GM19193 (cell line): ENCODE measurements around the gene CHRNA3.
A peak's percentile ranks its signal among the peaks of the same experiment; 100 is the strongest.

Source experiments
- POLR2A ChIP-seq: IDR thresholded peaks from 4 replicates; pipeline ENCODE4 v1.6.1; 2011; ENCODE audit not compliant: insufficient read depth, insufficient read length; ENCODE audit errors: extremely low read depth

CHRNA3 gene

DNA sequence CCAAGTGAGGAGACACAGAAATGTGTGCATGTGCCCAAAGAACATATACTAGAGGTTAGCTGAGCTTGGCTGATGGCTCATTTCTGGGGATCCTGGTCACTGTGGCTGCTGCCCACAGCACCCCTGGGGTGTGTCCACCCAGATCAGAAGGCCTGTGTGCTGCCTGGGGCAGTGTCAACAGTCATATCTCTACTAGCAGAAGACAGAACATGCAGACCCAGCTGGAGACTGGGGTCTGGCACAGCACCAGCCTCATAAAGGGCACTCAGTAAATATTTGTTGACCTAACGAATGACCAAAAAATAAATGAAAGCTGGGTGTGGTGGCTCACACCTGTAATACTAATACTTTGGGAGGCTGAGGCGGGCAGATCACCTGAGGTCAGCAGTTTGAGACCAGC is 16.4 kb downstream of the CHRNA3 start:
- TF ChIP-seq POLR2A: no peak

DNA sequence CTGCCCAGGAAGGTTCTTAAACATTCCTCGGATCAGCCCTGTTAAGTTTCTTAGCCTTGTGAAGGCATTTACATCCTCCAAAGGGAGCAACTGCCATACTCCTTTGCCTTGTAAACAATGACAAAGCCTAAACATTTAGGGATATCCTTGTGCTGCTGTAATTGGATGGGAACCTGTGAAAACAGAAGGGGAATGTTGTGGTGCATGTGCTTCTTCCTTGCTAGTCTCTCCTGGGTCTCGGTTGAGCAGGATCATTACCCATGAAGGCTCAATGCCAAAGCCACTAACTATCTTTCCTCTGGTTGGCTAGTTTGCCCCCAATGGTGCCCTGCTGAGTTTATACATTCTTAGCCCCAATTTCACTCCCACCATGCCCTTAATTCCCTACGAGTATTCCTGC is 17.3 kb downstream of the CHRNA3 start:
- no peak for TF ChIP-seq POLR2A

- TF ChIP-seq POLR2A: no peak
Measured at GRCh38 chr15:78599189-78599588, 21.6 kb downstream of the CHRNA3 start.

GRCh38 chr15:78598348-78598747 is 22.4 kb downstream of the CHRNA3 start:
- TF ChIP-seq POLR2A: no peak

- TF ChIP-seq POLR2A: no peak
Measured at GRCh38 chr15:78597583-78597982, 23.2 kb downstream of the CHRNA3 start.

DNA sequence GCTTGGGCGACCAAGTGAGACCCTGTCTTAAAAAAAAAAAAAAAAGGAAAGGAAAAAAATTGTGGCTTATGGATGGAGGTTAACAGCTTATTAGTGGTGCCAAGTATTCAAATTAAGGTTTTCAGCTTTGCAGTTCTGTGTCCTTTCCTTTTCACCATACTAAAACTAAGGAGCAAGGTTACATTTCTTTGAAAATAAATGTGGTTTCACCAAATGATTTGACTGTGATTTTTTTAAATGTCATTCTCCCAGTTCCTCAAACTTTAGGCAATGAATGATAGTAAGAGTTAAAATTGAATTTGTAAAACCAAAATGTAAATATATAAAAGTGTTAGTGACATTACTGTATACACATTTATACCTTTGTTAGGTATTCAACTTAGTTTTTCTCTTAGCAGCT is 45.9 kb downstream of the CHRNA3 start:
- TF ChIP-seq POLR2A: no peak

GRCh38 chr15:78573416-78573815 is 47.4 kb downstream of the CHRNA3 start:
- no peak for TF ChIP-seq POLR2A

GRCh38 chr15:78571382-78571781 is 49.4 kb downstream of the CHRNA3 start:
- TF ChIP-seq POLR2A: no peak

- TF ChIP-seq POLR2A: no peak
Measured at GRCh38 chr15:78570710-78571109, 50.1 kb downstream of the CHRNA3 start.

GRCh38 chr15:78567531-78567930 is 53.3 kb downstream of the CHRNA3 start:
- TF ChIP-seq POLR2A: no peak

GRCh38 chr15:78565951-78566774 is 54.6 kb downstream of the CHRNA3 start:
- no peak for TF ChIP-seq POLR2A

GRCh38 chr15:78565097-78565950 is 55.5 kb downstream of the CHRNA3 start, which contains the start of gene CHRNA5:
TSS of gene CHRNA5 (plus strand) at chr15:78565520. CDS start at chr15:78565720, 200 bp downstream.
- TF ChIP-seq POLR2A: peak; percentile 72

DNA sequence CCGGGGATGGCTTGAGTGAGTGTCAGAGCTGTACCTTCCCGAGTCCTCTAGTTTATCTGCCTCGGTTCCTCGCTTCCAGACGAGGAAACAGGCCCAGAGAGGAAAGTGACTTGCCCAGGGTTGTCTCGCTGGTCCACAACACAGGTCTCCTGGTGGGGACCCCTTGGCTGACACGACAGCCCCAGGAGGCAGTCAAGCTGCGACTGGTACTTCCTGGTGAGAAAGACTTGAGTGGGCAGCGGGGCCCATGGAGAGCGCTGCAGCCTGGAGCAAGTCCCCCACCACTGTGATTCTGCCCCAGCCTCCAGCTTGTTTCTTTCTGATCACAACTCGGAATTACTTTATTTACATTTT is 56.1 kb downstream of the CHRNA3 start:
- TF ChIP-seq POLR2A: no peak

- TF ChIP-seq POLR2A: no peak
Measured at GRCh38 chr15:78563092-78563491, 57.7 kb downstream of the CHRNA3 start.

DNA sequence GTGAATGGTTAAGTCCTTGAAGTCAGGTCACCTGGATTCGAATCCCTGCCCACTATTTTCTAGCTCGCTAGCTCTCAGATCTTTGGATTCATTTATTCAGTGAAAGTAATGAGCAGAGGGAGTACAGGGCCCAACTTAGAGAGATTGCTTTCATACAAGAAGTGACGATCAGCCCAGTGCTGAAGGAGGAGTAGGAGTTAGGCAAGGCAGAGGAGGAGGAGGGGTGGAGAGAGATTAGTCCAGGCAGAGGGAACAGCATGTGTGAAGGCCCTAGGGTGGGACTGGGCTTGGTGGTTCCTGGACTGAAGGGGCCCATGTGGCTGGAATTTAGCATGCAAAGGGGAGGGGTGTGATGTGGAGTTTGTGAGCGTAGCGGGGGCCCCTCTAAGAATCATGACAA is 59.3 kb downstream of the CHRNA3 start:
- TF ChIP-seq POLR2A: no peak

DNA sequence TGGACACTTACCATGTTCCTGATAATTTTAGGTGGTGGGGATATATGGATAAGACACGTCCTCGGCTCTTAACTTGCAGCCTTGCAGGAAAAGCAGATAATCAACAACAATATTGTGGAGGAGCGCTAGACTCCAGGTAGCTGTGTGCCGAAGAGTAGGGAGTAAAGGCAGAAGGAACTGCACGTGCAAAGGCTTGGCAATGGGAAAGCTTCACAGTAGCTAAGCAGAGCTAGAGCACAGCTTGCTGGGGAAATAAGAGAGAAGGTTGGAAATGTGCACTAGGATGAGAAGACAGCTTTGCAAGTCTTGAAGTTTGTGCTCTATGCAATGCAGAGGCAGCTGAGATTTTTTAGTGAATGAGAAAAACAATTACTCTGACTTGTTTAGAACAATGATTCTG is 68.2 kb downstream of the CHRNA3 start:
- no peak for TF ChIP-seq POLR2A
